ENCODE measurements around the gene MMAB.

- no peak for TF ChIP-seq SUZ12 (IDR thresholded peaks at IDR 0.05)
- no peak for TF ChIP-seq FOXK2 (IDR thresholded peaks at IDR 0.05)
- no peak for TF ChIP-seq L3MBTL2 (conservative IDR thresholded peaks at IDR 0.05)
- no peak for TF ChIP-seq TARDBP (IDR thresholded peaks at IDR 0.05)
- no peak for TF ChIP-seq LEF1 (IDR thresholded peaks at IDR 0.05; ENCODE audit: borderline replicate concordance)
- TF ChIP-seq SP1 (IDR thresholded peaks at IDR 0.05), result no peak
- TF ChIP-seq BHLHE40 (IDR thresholded peaks at IDR 0.05; ENCODE audit: borderline replicate concordance), result no peak
- TF ChIP-seq ARNT (IDR thresholded peaks at IDR 0.05), result no peak
- TF ChIP-seq FOXM1 (IDR thresholded peaks at IDR 0.05; ENCODE audit: borderline replicate concordance), result no peak
- no peak for TF ChIP-seq ELF4 (IDR thresholded peaks at IDR 0.05)
- no peak for TF ChIP-seq PKNOX1 (IDR thresholded peaks at IDR 0.05)
- TF ChIP-seq FOXA1 (IDR thresholded peaks at IDR 0.05), result no peak
- TF ChIP-seq HDGF (IDR thresholded peaks at IDR 0.05; ENCODE audit: borderline replicate concordance), result no peak
- no peak for TF ChIP-seq NFRKB (IDR thresholded peaks at IDR 0.05)
Observed at GRCh38 chr12:109583733-109584132, 10.4 kb upstream of the MMAB start.
